ENCODE data around the gene FAAP20.

The FAAP20 gene

DNA sequence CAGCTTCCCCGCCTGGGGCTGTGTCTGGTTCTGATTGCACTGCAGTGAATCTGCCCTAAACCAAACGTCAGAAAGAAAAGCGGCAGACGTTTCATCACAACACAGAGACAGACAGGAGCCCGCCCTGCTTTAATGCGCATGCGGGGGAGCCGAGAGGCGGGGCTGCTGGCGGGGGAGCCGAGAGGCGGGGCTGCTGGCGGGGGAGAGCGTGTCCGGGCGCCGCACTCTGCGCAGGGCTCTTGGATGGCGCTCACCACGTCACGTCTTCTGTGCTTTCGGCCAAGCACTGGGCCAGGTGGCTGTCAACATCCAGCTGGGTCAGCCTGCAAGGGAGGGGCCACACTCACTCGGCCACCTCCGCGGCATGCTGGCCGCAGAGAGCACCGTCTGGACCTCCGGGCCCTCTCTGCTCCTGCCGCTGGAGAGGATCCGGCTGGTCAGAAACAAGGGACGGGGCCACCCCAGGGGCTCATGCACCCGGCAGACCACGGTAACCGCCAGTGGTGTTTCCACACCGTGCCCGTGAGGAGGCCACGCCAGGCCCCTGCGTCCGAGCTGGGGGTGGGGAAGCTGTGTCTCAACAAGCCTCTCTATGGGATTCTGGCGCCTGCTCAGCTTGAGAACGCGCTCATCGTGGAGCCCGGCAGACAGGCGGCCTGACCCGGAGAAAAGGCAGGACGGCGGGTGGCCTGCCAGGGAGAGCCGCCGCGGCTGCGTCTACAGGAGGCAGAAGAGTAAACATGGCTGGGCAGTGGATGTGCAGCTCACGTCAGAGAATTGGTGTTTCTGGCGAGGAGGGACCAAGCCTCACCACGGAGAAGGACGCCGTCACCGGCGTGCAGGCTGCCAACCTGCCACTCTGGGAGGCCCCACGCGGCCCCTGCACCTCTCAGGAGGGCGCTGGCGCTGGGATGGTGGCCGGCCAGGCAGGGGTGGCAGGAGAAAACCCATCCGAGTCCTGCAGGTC lies 4.8 kb downstream of the FAAP20 start:
- Histone ChIP-seq H3K4me3 (ENCODE audit: low read length) (peak overlapping the region; percentile 43), H3K27me3 (ENCODE audit: insufficient read depth, low read length) (no peaks in the 10 kb centered on the region), H3K36me3 (ENCODE audit: insufficient read depth, low read length) (peaks cover 9% of the 10 kb centered on the region), H3K4me1 (ENCODE audit: insufficient read depth, low read length) (peaks cover 20% of the 10 kb centered on the region), H2AFZ (ENCODE audit: low read depth, low read length) (no peak overlapping the region), H3K9me3 (ENCODE audit: low read length) (no peaks in the 10 kb centered on the region)

DNA sequence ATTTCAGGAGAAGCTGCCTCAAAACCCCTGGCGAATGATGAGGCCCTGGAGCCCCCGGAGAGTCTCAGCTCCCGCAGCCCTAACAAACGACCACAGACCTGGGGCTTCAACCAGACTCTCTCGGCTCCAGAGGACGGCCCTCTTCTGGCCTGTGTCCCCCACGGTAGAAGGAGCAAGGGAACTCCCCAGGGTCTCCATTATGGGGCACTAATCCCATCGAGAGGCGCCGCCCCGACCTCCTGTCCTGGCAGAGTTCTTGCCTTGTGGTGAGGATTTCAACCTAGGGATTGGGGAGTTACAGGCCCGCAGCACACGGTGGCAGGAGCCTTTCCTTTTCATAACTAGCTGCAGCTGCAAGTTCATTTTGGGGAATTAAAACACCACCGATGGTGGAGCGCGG lies 6.2 kb downstream of the FAAP20 start:
- H3K36me3 ChIP-seq (ENCODE audit: insufficient read depth, low read length) = peaks cover 8% of the 10 kb centered on the region
- H3K9me3 ChIP-seq (ENCODE audit: low read length) = no peaks in the 10 kb centered on the region

DNA sequence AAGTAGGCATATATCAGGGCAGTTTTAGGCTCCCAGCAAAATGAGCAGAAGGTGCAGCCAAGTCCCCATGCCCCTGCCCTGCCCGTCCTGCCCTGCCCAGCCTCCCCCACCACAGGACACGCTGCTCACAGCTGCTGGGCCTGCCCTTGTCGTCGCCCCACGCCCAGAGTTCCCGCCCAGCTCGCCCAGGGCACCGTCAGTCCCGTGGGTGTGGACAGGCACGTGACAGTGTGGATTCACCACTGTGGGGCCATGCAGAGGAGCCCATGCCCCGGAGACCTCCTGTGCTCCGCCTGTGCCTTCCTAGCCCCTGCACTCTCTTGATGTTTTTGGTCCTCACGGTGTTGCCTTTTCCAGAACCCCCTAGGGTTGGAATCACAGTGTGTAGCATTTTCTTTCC lies 7.0 kb downstream of the FAAP20 start:
- peaks cover 15% of the 10 kb centered on the region for H3K4me1 ChIP-seq (ENCODE audit: insufficient read depth, low read length)
- H3K36me3 ChIP-seq (ENCODE audit: insufficient read depth, low read length) = peaks cover 2% of the 10 kb centered on the region
- no peak overlapping the region for H2AFZ ChIP-seq (ENCODE audit: low read depth, low read length)
- H3K27me3 ChIP-seq (ENCODE audit: insufficient read depth, low read length) = no peaks in the 10 kb centered on the region
- H3K9me3 ChIP-seq (ENCODE audit: low read length) = no peaks in the 10 kb centered on the region
- H3K4me3 ChIP-seq (ENCODE audit: low read length) = no peak overlapping the region

More for the DNA sequence above, 6.2 kb downstream of the FAAP20 start:
- Histone ChIP-seq H3K4me1 (ENCODE audit: insufficient read depth, low read length) (peaks cover 15% of the 10 kb centered on the region), H3K4me3 (ENCODE audit: low read length) (no peak overlapping the region), H2AFZ (ENCODE audit: low read depth, low read length) (no peak overlapping the region), H3K27me3 (ENCODE audit: insufficient read depth, low read length) (no peaks in the 10 kb centered on the region)

DNA sequence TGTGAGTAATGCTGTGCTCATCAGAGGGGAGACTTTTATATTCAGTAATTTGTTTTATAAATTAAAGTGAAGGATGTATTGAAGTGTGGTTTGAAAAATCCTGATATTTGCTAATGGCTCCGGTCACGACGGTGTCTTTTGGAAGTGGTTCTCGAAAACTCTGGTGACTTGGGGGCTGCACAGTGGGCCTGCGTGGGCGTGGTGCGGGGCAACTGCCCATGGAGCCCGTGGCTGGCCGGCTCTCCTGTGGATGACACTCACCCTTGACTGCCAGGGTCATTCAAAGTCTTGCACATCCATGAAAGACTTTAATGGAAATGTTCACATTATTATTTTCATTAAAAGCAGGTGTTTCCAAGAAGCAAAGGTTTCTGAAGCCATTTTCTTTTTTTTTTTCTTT lies 7.7 kb downstream of the FAAP20 start:
- no peaks in the 10 kb centered on the region for H3K27me3 ChIP-seq (ENCODE audit: insufficient read depth, low read length)

DNA sequence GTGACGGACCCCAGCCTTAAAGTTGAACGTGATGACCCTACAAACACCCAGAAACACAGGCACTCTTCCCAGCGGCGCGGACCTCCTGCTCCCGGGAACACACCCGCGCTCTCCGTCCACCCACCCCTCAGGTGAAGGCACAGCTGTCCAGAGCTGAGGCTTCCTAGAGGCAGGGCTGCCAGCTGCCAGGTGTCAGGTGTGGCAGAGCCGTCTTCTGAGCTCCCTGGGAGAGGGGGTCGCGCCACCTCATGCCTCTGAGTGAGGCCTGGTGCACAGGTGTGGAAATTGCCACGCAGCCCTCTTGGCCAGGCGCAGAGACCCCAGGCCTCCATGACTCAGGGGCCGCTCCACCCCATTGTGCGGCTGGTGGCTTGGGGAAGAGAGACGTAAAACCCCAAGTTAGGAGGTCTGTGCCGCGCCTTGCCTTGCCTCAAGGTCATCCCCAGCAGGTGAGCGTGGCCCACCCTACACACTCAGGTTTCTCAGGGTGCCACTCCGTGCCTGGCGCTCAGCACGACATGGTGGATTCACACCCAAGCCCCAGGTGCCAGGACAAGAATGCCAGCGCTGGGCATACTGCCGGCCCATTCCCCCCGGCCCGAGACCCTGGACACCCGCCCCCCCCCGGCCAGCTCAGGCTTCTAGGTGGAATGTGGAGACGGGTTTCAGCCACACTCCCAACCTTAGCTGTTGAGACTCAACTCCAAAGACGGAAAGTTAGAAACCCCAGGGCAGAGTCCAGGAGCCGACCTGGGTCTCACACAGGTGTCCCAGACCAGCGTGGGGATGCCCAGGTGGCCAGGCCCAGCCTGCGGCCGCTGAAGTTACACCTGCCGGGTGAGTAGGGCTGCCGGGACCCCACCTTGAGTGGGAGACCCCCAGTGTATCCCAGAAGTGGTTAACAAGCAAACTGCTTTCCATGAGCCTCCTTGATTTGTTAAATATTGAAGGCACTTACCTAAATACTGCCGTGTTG lies 8.4 kb downstream of the FAAP20 start:
- H3K4me1 ChIP-seq (ENCODE audit: insufficient read depth, low read length) = peaks cover 15% of the 10 kb centered on the region
- H2AFZ ChIP-seq (ENCODE audit: low read depth, low read length) = no peak overlapping the region
- no peak overlapping the region for H3K4me3 ChIP-seq (ENCODE audit: low read length)
- H3K36me3 ChIP-seq (ENCODE audit: insufficient read depth, low read length) = no peaks in the 10 kb centered on the region
- no peaks in the 10 kb centered on the region for H3K9me3 ChIP-seq (ENCODE audit: low read length)
- no peaks in the 10 kb centered on the region for H3K27me3 ChIP-seq (ENCODE audit: insufficient read depth, low read length)

More for the DNA sequence above, 7.7 kb downstream of the FAAP20 start:
- Histone ChIP-seq H3K4me3 (ENCODE audit: low read length) (no peak overlapping the region), H2AFZ (ENCODE audit: low read depth, low read length) (no peak overlapping the region), H3K36me3 (ENCODE audit: insufficient read depth, low read length) (no peaks in the 10 kb centered on the region), H3K9me3 (ENCODE audit: low read length) (no peaks in the 10 kb centered on the region), H3K4me1 (ENCODE audit: insufficient read depth, low read length) (peaks cover 15% of the 10 kb centered on the region)

DNA sequence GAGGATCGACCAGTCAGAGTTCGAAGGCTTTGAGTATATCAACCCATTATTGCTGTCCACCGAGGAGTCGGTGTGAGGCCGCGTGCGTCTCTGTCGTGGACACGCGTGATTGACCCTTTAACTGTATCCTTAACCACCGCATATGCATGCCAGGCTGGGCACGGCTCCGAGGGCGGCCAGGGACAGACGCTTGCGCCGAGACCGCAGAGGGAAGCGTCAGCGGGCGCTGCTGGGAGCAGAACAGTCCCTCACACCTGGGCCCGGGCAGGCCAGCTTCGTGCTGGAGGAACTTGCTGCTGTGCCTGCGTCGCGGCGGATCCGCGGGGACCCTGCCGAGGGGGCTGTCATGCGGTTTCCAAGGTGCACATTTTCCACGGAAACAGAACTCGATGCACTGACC lies 9.6 kb downstream of the FAAP20 start:
- Histone ChIP-seq H3K4me1 (ENCODE audit: insufficient read depth, low read length) (peaks cover 7% of the 10 kb centered on the region), H3K4me3 (ENCODE audit: low read length) (no peak overlapping the region), H3K27me3 (ENCODE audit: insufficient read depth, low read length) (no peaks in the 10 kb centered on the region), H3K9me3 (ENCODE audit: low read length) (no peaks in the 10 kb centered on the region), H2AFZ (ENCODE audit: low read depth, low read length) (no peak overlapping the region), H3K36me3 (ENCODE audit: insufficient read depth, low read length) (no peaks in the 10 kb centered on the region)

DNA sequence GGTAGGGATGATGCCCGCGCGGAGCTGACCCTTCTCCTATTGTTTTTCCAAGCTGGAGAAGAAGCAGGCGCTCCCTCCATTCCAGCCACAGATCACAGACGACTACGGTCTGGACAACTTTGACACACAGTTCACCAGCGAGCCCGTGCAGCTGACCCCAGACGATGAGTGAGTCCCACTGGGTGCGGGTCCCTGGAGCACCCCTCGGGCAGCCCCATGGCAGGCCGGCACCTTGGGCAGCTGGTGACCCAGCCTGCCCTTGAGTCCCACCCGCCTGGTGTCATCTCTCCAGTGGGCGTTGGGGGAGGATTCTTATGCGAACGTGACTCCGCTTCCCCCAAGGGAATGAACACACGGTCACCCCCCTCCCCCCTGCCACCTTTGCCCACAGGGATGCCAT lies 10.0 kb downstream of the FAAP20 start:
- H3K36me3 ChIP-seq (ENCODE audit: insufficient read depth, low read length) = no peaks in the 10 kb centered on the region
- no peak overlapping the region for H3K4me3 ChIP-seq (ENCODE audit: low read length)
- H3K27me3 ChIP-seq (ENCODE audit: insufficient read depth, low read length) = no peaks in the 10 kb centered on the region
- no peak overlapping the region for H2AFZ ChIP-seq (ENCODE audit: low read depth, low read length)
- peaks cover 4% of the 10 kb centered on the region for H3K4me1 ChIP-seq (ENCODE audit: insufficient read depth, low read length)
- no peaks in the 10 kb centered on the region for H3K9me3 ChIP-seq (ENCODE audit: low read length)

DNA sequence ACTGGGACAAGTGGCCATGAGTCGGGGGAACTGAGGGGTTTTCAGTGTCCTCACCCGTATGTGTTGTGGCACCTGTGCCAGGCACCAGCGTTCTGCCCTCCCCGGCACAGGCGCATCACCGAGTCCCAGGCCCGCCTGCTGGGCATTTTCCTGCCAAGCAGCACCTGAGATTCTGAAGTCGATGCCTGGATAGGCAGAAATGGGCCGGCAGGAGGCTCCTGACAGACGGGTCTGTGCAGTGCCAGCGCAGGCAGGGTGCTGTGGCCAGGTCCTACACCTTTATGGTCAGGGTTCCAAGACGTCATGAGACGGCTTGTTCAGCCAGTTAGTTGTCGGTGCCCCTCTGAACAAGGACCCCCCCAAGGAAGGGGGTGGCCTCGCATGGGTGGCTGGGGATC lies 10.6 kb downstream of the FAAP20 start:
- H2AFZ ChIP-seq (ENCODE audit: low read depth, low read length) = no peak overlapping the region
- no peaks in the 10 kb centered on the region for H3K27me3 ChIP-seq (ENCODE audit: insufficient read depth, low read length)
- H3K9me3 ChIP-seq (ENCODE audit: low read length) = no peaks in the 10 kb centered on the region
- no peaks in the 10 kb centered on the region for H3K36me3 ChIP-seq (ENCODE audit: insufficient read depth, low read length)
- no peak overlapping the region for H3K4me3 ChIP-seq (ENCODE audit: low read length)
- no peaks in the 10 kb centered on the region for H3K4me1 ChIP-seq (ENCODE audit: insufficient read depth, low read length)

DNA sequence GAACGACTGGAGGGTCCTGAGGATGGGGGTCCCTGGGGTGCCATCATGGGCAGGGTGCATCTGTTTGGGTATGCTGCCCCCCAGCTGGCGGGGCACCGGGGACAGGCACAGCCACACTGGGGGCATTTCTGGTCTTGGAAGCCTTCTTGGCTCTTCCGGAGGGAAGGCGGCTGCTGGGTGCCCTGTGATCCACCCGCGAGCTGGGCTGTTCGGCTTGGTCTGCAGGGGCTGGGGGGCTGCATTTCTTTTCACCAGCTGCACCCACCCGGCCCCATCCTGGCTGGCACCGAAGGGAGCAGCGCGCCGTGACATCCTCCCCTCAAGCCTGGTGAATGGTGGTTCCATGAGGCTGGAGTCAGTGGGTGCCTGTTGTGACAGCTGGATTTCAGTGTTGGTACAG lies 12.2 kb downstream of the FAAP20 start:
- Histone ChIP-seq H3K27me3 (ENCODE audit: insufficient read depth, low read length) (no peaks in the 10 kb centered on the region), H2AFZ (ENCODE audit: low read depth, low read length) (no peak overlapping the region), H3K9me3 (ENCODE audit: low read length) (no peaks in the 10 kb centered on the region), H3K36me3 (ENCODE audit: insufficient read depth, low read length) (no peaks in the 10 kb centered on the region), H3K4me3 (ENCODE audit: low read length) (no peak overlapping the region), H3K4me1 (ENCODE audit: insufficient read depth, low read length) (no peaks in the 10 kb centered on the region)

DNA sequence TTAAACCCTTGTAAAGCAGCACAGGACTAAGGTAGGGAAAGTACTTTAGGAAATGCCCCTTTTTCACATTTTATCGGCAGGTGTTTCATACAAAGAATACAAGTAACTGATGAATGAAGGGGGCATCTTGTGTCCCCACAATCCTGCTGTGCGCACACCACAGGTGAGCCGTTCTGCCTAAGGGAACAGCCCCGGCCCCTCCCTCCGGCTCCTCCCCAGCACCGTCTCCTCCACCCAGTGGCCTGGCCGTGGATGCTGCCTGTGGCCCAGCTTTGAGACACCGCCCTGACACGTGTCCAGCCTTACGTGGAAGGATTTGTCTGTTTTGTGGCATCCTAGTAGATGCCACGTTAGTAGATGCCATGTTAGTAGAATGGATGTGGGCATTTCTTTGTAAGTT lies 12.8 kb downstream of the FAAP20 start:
- Histone ChIP-seq H3K9me3 (ENCODE audit: low read length) (no peaks in the 10 kb centered on the region), H3K4me3 (ENCODE audit: low read length) (no peak overlapping the region), H2AFZ (ENCODE audit: low read depth, low read length) (no peak overlapping the region), H3K4me1 (ENCODE audit: insufficient read depth, low read length) (no peaks in the 10 kb centered on the region), H3K27me3 (ENCODE audit: insufficient read depth, low read length) (no peaks in the 10 kb centered on the region), H3K36me3 (ENCODE audit: insufficient read depth, low read length) (no peaks in the 10 kb centered on the region)

DNA sequence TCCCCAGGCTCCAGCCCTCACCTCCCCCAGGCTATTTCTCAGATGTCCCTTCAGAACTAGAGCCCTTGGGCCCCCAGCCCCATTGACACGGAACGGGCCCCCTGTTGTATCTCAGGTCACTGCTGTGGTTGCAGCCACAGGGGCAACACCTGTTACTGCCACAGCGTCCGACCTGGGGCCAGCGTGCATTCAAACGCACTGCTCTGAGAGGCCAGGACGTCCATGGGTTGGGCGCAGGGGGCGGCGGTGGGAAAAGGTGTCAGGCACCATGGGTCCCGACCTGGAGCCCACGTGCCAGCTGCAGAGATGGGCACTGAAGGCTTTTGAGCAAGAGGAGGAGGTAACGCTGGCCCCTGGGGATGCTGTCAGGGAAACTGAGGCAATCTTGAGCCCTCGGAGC lies 13.3 kb downstream of the FAAP20 start:
- H3K36me3 ChIP-seq (ENCODE audit: insufficient read depth, low read length) = no peaks in the 10 kb centered on the region
- no peaks in the 10 kb centered on the region for H3K27me3 ChIP-seq (ENCODE audit: insufficient read depth, low read length)
- no peak overlapping the region for H3K4me3 ChIP-seq (ENCODE audit: low read length)
- H2AFZ ChIP-seq (ENCODE audit: low read depth, low read length) = no peak overlapping the region
- H3K9me3 ChIP-seq (ENCODE audit: low read length) = no peaks in the 10 kb centered on the region
- no peaks in the 10 kb centered on the region for H3K4me1 ChIP-seq (ENCODE audit: insufficient read depth, low read length)

DNA sequence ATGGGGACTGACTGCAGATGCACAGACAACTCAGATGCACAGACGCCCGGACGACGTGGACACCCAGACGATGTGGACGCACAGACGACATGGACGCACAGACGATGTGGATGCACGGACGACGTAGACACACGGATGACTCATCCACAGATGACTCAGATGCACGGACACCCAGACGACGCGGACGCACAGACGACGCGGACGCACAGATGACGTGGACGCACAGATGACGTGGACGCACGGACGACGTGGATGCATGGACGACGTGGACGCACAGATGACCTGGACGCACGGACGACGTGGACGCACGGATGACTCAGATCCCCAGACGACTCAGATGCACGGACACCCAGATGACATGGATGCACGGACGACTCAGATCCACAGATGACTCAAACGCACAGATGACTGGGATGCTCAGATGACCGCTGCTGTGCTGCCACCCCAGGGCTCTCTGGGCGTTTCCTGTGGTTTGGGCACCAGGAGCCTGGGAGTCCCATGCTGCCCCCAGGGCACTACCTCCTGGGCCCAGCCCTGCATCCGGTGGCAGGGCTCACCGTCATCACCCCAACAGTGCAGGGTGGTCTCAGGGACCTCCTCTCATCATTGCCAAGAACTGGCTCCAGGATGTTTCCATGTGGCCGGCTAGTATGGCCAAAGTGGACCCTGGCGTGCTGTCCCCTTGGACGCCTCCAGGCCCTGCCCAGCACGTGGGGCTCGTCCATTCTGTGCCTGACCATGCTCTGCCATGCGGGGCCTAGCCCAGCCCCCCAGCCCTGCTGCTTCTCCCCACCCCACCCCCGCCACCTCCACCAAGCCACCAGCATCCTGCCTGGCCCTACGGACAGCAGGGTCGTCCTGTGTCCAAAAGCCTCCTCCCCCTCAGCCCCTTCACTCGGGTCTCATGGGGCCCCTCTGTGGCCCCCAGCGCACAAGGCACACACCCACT lies 14.0 kb downstream of the FAAP20 start:
- no peaks in the 10 kb centered on the region for H3K27me3 ChIP-seq (ENCODE audit: insufficient read depth, low read length)
- H3K4me3 ChIP-seq (ENCODE audit: low read length) = no peak overlapping the region
- H3K4me1 ChIP-seq (ENCODE audit: insufficient read depth, low read length) = no peaks in the 10 kb centered on the region
- H3K36me3 ChIP-seq (ENCODE audit: insufficient read depth, low read length) = no peaks in the 10 kb centered on the region
- H2AFZ ChIP-seq (ENCODE audit: low read depth, low read length) = no peak overlapping the region
- no peaks in the 10 kb centered on the region for H3K9me3 ChIP-seq (ENCODE audit: low read length)

Data from neuron (in vitro differentiated cells).